Measurements from ENCODE around the gene TP53BP1.
A peak's percentile ranks its signal among the peaks of the same experiment; 100 is the strongest.

DNA sequence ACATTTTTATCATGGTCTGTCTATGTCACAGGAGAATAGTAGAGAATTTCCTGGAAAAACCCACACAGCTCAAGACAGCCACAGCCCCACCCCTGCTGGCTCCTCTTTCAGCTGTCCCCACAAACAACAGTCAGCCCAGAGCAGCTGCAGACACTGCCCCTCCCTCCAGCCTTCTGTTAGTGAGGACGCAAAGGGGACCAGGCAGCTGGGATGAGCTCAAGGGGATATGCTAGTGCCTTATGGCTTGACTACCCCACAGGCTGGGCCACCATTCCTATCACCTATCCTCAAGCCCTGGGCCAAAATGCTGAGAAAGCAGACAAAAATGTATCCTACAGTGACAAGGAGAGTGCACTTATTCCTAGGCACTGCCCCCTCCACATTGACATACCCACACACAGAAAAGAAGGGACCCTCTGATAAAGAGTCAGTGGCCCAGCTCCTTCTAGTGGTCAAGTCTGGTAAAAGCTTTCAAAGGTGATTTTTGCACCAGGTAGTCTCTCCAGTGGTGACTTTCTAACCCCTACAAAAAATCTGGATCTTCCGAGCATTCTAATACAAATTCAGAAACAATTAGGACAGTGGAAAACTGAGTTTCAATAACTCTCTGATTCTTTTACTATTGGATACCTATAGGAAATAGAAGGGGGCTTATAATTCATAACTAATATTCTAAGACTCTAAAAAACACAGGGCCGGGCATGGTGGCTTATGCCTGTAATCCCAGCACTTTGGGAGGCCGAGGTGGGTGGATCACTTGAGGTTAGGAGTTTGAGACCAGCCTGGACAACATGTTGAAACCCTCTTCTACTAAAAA lies 21.5 kb upstream of the TP53BP1 start:
- TF ChIP-seq, protein P1, sequence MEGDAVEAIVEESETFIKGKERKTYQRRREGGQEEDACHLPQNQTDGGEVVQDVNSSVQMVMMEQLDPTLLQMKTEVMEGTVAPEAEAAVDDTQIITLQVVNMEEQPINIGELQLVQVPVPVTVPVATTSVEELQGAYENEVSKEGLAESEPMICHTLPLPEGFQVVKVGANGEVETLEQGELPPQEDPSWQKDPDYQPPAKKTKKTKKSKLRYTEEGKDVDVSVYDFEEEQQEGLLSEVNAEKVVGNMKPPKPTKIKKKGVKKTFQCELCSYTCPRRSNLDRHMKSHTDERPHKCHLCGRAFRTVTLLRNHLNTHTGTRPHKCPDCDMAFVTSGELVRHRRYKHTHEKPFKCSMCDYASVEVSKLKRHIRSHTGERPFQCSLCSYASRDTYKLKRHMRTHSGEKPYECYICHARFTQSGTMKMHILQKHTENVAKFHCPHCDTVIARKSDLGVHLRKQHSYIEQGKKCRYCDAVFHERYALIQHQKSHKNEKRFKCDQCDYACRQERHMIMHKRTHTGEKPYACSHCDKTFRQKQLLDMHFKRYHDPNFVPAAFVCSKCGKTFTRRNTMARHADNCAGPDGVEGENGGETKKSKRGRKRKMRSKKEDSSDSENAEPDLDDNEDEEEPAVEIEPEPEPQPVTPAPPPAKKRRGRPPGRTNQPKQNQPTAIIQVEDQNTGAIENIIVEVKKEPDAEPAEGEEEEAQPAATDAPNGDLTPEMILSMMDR (conservative IDR thresholded peaks at IDR 0.05; ENCODE audit: low read length) = peak; percentile 96
- TF ChIP-seq EZH2phosphoT487 (IDR thresholded peaks at IDR 0.05; ENCODE audit: borderline replicate concordance) = no peak
